Psoas muscle (tissue), 7 donors: ENCODE data around the gene MAGEB18. TPM values are rescaled to one million over a fixed set of nuclear protein-coding genes. Genes with fewer than 3 reads are reported as not detected.

Source experiments
- polyA plus RNA-seq, 3 donors: library from polyadenylated mRNA; stranded (reverse); fragments of 200-250 nt; gene quantifications; one replicate each; pipeline ENCODE4 v1.2.3, GENCODE V29; 2013
- total RNA-seq, 4 donors: library from RNA; stranded (reverse); fragmentation: NEBNext Ultra II Directional in 2 of 4; extraction: Animal tissue kit (Norgen Biotek cat#: 25700) in 2 of 4; gene quantifications; one replicate each; pipeline versions ENCODE4 v1.2.1 to v1.2.4, GENCODE V29; 2021 to 2023
- donor health status: healthy with polysubstance abuse.
- donor health status: DM: no; HTN: no; CAD: no; lungs with moderate emphysema.
- donor health status: Bipolar disorder and iron deficiency.
- donor health status: healthy.
- donor health status: DM: no; HTN: no; CAD: no.
- donor health status: DM: no; HTN: no; CAD: no.
- donor health status: DM: yes; HTN: yes; CAD: no.

Gene MAGEB18
- total and polyA plus RNA-seq, 7 donors: not detected

Other genes with a start within 250 kb of the MAGEB18 start
- not detected for gene MAGEB6B, start 22.3 kb downstream of the MAGEB18 start, total RNA-seq
- not detected for gene MAGEB6B, start 22.3 kb downstream of the MAGEB18 start, polyA plus RNA-seq
- gene MAGEB6, start 54.1 kb downstream of the MAGEB18 start, total RNA-seq: not detected
- gene MAGEB6, start 54.1 kb downstream of the MAGEB18 start, polyA plus RNA-seq: not detected
- gene MAGEB5, start 77.8 kb downstream of the MAGEB18 start, total RNA-seq: not detected
- not detected for gene MAGEB5, start 77.8 kb downstream of the MAGEB18 start, polyA plus RNA-seq